ENCODE data around the gene PRKAG2.

Gene PRKAG2

DNA sequence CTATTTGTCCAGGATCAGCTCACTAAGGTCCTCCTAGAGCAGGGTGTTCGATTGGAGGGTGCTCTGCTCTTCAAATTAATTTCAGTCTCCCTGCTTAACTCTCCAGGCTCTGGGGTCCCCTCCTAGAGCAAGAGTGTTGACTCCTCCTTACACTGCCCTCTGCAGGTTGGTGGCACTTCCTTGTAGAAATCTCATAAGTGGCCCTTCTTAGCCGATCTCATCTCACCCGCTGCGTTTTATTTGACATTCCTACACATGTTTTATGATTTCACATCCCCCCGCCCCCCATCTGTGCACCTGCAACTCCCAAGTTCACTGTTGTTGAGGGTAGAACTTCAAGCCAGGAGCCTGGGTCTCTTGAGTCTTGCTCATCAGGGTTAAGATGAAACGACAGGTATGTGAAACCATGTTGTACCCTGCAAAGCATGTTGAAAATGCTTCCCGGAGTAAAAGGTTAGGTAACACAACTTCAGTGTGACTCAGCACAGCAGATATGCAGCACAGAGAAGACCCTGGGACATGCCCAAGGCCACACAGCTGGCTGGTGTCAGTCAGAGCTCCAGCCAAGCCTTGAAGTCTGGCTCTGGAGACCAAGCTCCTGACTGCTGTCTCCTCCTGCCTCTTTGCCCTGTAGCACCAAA is 171.2 kb downstream of the PRKAG2 start:
- peak overlapping the region; percentile 46 for H3K9ac ChIP-seq (ENCODE audit: low read length)
- no peak overlapping the region for H3K4me3 ChIP-seq (ENCODE audit: low read length)
- peaks cover 4% of the 10 kb centered on the region for H3K27me3 ChIP-seq (replicated peaks; ENCODE audit: control insufficient read depth, insufficient read depth, low read length)
- no peaks in the 10 kb centered on the region for H3K36me3 ChIP-seq (ENCODE audit: control insufficient read depth, insufficient read depth, low read length, severe bottlenecking)
- no peaks in the 10 kb centered on the region for H3K9me3 ChIP-seq (ENCODE audit: control insufficient read depth, low read length)
- DNase-seq (ENCODE audit: low read depth) = peak; percentile 63
- peaks cover 12% of the 10 kb centered on the region for H3K4me1 ChIP-seq (ENCODE audit: control insufficient read depth, insufficient read depth, low read length)

DNA sequence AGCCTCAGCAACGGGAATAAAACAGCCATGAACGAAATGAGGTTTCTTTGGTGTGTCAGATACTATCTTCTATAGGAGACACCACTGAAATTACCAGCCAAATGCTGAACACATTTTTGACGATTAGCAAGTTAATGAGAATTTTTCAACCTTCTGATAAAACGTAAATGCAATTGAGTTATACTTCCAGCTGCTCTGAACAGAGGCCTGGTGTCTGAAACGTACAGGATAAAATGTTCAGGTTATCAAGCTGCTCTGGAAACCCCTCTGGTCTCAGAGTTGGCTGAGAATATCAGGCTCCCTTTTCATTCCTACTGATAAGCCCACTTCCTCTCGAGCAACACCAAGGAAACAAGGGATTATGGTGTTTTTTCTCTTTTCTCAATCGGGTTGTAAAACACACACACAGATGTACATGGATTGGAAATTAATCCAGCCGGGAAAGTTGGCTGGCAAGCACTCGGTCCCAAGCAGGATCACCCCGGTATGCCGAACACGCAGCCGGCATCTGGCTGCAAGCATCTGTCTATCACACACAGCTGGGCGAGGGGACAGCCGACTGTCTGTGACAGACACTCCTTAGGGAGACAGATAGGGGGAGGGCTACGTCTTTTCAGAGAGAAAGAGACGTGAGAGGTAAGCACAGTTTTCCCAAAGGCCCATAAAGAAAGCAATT is 171.8 kb downstream of the PRKAG2 start:
- H3K27me3 ChIP-seq (replicated peaks; ENCODE audit: control insufficient read depth, insufficient read depth, low read length) = peaks cover 4% of the 10 kb centered on the region
- no peak for DNase-seq (ENCODE audit: low read depth)
- H3K4me1 ChIP-seq (ENCODE audit: control insufficient read depth, insufficient read depth, low read length) = peaks cover 12% of the 10 kb centered on the region
- peak overlapping the region; percentile 46 for H3K9ac ChIP-seq (ENCODE audit: low read length)
- no peaks in the 10 kb centered on the region for H3K36me3 ChIP-seq (ENCODE audit: control insufficient read depth, insufficient read depth, low read length, severe bottlenecking)
- no peaks in the 10 kb centered on the region for H3K9me3 ChIP-seq (ENCODE audit: control insufficient read depth, low read length)
- H3K4me3 ChIP-seq (ENCODE audit: low read length) = no peak overlapping the region

DNA sequence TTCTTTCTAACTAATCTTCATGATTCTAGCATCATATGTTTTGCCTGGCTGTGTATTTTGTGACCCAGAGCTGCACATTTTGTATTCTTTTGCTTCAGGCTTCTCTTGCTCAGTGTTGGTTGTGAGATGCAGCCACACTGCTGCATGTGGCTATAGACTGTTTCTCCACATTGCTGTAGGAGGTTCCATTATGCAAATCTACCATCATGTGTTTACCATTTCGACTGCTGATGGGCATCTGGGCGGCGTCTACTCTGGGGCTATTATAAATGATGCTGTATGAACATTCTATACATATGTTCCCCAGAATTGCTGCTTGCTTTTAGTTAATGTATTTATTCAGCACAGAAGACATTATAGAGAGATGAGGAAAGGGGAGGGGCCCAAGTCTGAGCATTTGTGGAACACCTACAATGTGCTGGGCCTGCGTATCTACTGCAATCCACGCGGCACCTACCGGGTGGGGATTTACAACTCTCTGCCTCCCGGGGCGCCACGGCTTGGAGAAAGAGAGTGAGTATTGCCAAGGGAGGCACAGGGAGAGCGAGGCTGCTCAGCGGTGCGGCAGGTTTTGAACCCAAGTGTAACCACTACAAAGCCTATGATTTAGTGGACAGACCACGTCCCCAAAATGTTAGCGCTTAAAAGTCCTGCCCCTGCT is 172.5 kb downstream of the PRKAG2 start:
- no peak overlapping the region for H3K4me3 ChIP-seq (ENCODE audit: low read length)
- peaks cover 4% of the 10 kb centered on the region for H3K27me3 ChIP-seq (replicated peaks; ENCODE audit: control insufficient read depth, insufficient read depth, low read length)
- no peaks in the 10 kb centered on the region for H3K36me3 ChIP-seq (ENCODE audit: control insufficient read depth, insufficient read depth, low read length, severe bottlenecking)
- H3K4me1 ChIP-seq (ENCODE audit: control insufficient read depth, insufficient read depth, low read length) = peaks cover 16% of the 10 kb centered on the region
- H3K9me3 ChIP-seq (ENCODE audit: control insufficient read depth, low read length) = no peaks in the 10 kb centered on the region
- DNase-seq (ENCODE audit: low read depth) = no peak
- no peak overlapping the region for H3K9ac ChIP-seq (ENCODE audit: low read length)

DNA sequence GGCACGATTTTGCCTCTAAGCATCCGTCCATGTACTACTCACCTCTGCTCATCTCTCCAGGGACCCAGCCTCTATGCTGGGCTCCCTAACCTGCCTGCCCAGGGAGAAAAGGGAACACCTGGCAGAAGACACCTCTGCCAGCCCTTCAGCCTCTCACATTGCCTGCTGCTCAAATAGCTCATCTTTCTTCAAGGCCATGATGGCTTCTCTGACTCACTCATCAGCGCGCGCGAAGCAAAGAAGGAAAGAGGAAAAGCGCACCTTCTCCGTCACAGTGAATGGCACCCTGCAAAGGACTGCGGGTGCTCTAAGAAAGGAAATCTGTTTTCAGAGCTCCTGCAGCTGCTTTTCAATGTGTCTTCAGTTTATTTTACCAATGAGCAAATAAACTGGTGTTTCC is 174.0 kb downstream of the PRKAG2 start:
- no peak overlapping the region for H3K4me3 ChIP-seq (ENCODE audit: low read length)
- H3K9me3 ChIP-seq (ENCODE audit: control insufficient read depth, low read length) = no peaks in the 10 kb centered on the region
- H3K36me3 ChIP-seq (ENCODE audit: control insufficient read depth, insufficient read depth, low read length, severe bottlenecking) = no peaks in the 10 kb centered on the region
- H3K9ac ChIP-seq (ENCODE audit: low read length) = no peak overlapping the region
- no peak for DNase-seq (ENCODE audit: low read depth)
- H3K27me3 ChIP-seq (replicated peaks; ENCODE audit: control insufficient read depth, insufficient read depth, low read length) = peaks cover 4% of the 10 kb centered on the region
- peaks cover 20% of the 10 kb centered on the region for H3K4me1 ChIP-seq (ENCODE audit: control insufficient read depth, insufficient read depth, low read length)

DNA sequence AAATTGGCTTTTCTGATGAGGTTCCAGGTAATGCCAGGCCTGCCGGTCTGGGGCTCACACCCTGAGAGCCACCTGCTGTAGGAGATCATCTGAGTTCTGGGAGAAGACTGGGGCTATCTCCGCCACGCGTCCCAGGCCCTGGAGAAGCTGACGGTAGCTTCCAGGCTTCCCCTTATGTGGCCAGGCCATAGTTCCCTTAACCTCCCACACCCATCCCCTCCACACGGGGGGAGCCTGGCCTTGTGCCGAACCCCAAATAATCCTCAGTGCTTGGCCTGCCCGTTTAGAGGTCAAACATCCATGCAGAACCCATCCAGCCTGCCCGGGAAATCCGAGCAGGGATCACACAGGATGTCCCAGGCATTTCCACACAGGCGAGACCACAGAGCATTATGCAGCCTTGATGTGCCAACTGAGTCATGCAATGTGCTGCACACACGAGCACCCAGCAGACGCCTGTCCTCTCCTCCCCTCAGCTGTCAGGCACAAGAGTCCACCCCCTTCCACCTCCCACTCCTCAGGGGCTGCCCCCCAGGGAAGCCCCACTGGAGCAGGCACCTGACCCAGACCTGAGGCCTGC is 176.2 kb downstream of the PRKAG2 start:
- peaks cover 14% of the 10 kb centered on the region for H3K4me1 ChIP-seq (ENCODE audit: control insufficient read depth, insufficient read depth, low read length)
- no peak overlapping the region for H3K9ac ChIP-seq (ENCODE audit: low read length)
- no peak overlapping the region for H3K4me3 ChIP-seq (ENCODE audit: low read length)
- no peaks in the 10 kb centered on the region for H3K9me3 ChIP-seq (ENCODE audit: control insufficient read depth, low read length)
- H3K27me3 ChIP-seq (replicated peaks; ENCODE audit: control insufficient read depth, insufficient read depth, low read length) = no peaks in the 10 kb centered on the region
- DNase-seq (ENCODE audit: low read depth) = no peak
- H3K36me3 ChIP-seq (ENCODE audit: control insufficient read depth, insufficient read depth, low read length, severe bottlenecking) = no peaks in the 10 kb centered on the region

DNA sequence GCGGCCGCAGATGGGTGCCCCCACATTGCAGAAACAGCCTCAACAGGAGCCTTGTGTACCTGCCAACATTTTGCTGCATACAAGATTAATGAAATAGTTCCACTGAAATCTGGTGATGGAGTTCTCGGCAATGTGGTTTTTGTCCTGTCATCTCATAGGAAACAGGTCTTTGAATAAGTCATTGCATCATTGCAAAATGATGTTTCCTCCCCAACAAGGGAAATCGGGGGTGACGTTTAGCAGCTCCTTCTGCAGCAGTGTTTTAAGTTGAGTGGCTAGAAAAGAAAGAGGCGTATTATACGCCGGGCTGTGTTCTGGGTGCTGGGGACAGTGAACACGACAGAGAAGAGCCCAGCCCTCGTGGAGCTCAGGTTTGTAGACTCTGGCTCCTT is 177.0 kb downstream of the PRKAG2 start:
- Histone ChIP-seq H3K4me3 (ENCODE audit: low read length) (no peak overlapping the region), H3K4me1 (ENCODE audit: control insufficient read depth, insufficient read depth, low read length) (peaks cover 9% of the 10 kb centered on the region), H3K27me3 (replicated peaks; ENCODE audit: control insufficient read depth, insufficient read depth, low read length) (no peaks in the 10 kb centered on the region), H3K36me3 (ENCODE audit: control insufficient read depth, insufficient read depth, low read length, severe bottlenecking) (no peaks in the 10 kb centered on the region), H3K9ac (ENCODE audit: low read length) (peak overlapping the region; percentile 26), H3K9me3 (ENCODE audit: control insufficient read depth, low read length) (no peaks in the 10 kb centered on the region)
- no peak for DNase-seq (ENCODE audit: low read depth)

DNA sequence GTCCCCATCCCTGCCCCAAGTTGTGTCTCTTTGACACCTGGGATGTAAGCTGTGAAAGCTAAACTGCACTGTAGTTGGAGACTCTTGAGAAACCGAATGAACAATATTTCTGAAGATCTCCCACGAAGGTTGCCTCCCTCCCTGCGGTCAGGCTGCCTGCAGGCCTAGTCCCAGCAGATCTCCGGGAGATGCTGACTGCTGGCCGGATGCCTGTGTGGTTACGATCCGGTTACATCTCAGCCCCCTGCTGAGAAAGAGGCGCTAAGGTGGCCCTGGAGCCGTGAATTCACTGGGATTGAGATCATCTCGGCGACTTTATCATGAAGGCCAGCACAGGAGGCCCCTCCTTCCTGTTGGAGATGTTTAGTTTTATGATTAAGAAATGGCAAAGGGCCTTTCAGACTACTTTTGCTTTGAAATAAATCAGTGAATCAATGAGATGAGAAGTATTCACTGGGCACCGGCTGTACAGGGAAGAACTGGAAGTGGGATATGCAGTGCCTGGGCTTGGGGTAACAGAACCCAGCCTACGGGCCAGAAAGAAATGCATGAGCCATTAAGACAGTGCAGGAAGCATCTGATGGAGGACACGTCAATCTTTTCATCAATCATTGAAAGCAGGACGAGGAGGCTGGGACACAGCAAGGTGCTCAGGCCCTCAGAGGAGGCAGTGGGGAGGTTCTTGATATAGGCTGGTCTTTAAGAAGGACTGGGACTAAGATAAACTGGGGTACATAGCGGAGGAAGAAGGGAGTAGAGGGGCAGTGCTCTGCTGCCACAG is 177.6 kb downstream of the PRKAG2 start:
- Histone ChIP-seq H3K27me3 (replicated peaks; ENCODE audit: control insufficient read depth, insufficient read depth, low read length) (no peaks in the 10 kb centered on the region), H3K9ac (ENCODE audit: low read length) (peak overlapping the region; percentile 26), H3K4me3 (ENCODE audit: low read length) (no peak overlapping the region), H3K4me1 (ENCODE audit: control insufficient read depth, insufficient read depth, low read length) (peaks cover 9% of the 10 kb centered on the region), H3K36me3 (ENCODE audit: control insufficient read depth, insufficient read depth, low read length, severe bottlenecking) (no peaks in the 10 kb centered on the region), H3K9me3 (ENCODE audit: control insufficient read depth, low read length) (no peaks in the 10 kb centered on the region)
- DNase-seq (ENCODE audit: low read depth) = peak; percentile 82

DNA sequence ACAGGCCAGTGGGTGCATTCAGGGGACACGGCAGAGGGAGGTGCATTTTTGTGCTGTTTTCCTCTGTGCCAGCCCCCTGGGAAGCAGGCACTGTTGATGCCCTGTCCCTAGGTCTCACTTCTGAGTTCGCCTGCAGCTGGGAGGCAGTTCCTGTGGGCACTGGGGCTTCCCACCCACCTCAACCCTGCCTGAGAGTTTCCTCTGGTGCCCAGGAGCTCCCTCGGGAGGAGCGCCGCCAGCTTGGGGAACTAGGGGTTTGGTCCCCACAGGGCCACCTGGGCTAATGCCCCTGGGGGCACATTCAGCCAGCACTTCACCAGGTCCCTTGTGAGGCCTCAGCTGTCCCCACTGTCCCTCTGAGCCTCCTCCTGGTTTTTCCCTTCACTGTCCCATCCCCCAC is 179.0 kb downstream of the PRKAG2 start:
- Histone ChIP-seq H3K9ac (ENCODE audit: low read length) (no peak overlapping the region), H3K36me3 (ENCODE audit: control insufficient read depth, insufficient read depth, low read length, severe bottlenecking) (no peaks in the 10 kb centered on the region), H3K4me1 (ENCODE audit: control insufficient read depth, insufficient read depth, low read length) (peaks cover 9% of the 10 kb centered on the region), H3K9me3 (ENCODE audit: control insufficient read depth, low read length) (no peaks in the 10 kb centered on the region), H3K27me3 (replicated peaks; ENCODE audit: control insufficient read depth, insufficient read depth, low read length) (no peaks in the 10 kb centered on the region), H3K4me3 (ENCODE audit: low read length) (no peak overlapping the region)
- no peak for DNase-seq (ENCODE audit: low read depth)

DNA sequence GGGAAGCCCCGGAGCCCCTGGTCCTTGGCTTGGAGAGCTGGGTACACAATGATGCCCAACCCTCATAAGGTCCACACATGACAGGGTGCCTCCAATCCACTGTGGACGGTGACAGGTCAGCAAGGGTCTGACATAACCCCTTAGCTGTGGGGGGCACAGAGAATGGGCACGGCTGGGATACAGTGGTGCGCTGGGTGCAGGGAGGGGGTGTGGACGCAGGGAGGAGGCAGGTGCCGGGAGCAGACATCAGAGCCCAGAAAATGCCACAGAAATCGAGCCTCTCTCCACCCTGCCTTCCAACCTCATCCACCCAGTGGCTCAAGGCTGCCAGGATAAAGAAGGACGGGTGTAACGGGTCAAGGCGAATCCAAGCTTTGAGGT is 179.4 kb downstream of the PRKAG2 start:
- Histone ChIP-seq H3K36me3 (ENCODE audit: control insufficient read depth, insufficient read depth, low read length, severe bottlenecking) (no peaks in the 10 kb centered on the region), H3K9ac (ENCODE audit: low read length) (no peak overlapping the region), H3K4me1 (ENCODE audit: control insufficient read depth, insufficient read depth, low read length) (peaks cover 13% of the 10 kb centered on the region), H3K9me3 (ENCODE audit: control insufficient read depth, low read length) (no peaks in the 10 kb centered on the region), H3K4me3 (ENCODE audit: low read length) (no peak overlapping the region), H3K27me3 (replicated peaks; ENCODE audit: control insufficient read depth, insufficient read depth, low read length) (no peaks in the 10 kb centered on the region)
- no peak for DNase-seq (ENCODE audit: low read depth)

DNA sequence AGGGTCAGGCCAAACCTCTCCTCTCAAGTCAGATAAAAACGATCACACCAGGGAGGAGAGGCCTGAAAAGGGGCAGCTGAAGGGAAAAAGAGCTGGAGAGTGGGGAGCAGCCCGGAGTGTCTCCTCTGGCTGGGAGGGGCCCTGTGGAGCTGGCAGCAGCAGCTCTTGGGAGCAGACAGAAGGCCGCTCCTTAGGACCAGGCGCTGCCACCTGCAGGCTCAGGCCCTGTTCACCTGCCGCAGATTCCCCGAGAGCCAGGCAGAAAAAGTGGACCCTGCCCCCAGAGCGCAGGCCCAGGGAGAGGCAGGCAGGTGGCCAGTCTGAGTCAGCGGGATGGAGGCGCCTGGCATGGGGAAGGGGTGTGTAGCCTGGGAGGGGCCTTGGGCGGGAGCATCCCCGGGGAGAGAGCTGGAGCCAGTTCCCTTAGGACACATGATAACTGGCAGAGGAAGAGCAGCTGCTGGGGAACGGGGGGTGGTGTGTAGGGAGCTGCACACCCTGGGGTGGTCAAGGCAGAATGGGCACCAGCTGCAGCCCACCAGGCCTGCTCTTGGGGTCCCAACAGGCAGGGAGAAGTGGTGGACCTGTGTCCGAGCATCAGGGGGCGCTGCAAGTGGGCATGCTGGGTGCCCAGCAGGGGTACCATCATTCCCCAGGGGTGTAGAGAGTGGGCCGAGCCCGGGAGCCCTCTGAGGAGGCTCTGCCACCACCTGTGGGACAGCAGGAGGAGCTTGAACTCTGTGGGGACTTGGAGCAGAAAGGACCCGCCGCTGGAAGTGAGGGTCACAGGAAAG is 180.0 kb downstream of the PRKAG2 start:
- Histone ChIP-seq H3K27me3 (replicated peaks; ENCODE audit: control insufficient read depth, insufficient read depth, low read length) (no peaks in the 10 kb centered on the region), H3K36me3 (ENCODE audit: control insufficient read depth, insufficient read depth, low read length, severe bottlenecking) (no peaks in the 10 kb centered on the region), H3K4me1 (ENCODE audit: control insufficient read depth, insufficient read depth, low read length) (peaks cover 14% of the 10 kb centered on the region), H3K4me3 (ENCODE audit: low read length) (no peak overlapping the region), H3K9me3 (ENCODE audit: control insufficient read depth, low read length) (no peaks in the 10 kb centered on the region), H3K9ac (ENCODE audit: low read length) (no peak overlapping the region)
- no peak for DNase-seq (ENCODE audit: low read depth)
